Hematopoietic multipotent progenitor cell treated with erythropoietin and hydrocortisone succinate and interleukin-3 and kit ligand, for 4 days (in vitro differentiated cells): ENCODE measurements around the gene SLC9A9.
A peak's percentile ranks its signal among the peaks of the same experiment; 100 is the strongest.

Experiments
- DNase-seq: peaks from one replicate; pipeline ENCODE4 v3.0.0-alpha.2; 2015

Gene SLC9A9

GRCh38 chr3:143437405-143437804 is 410.9 kb downstream of the SLC9A9 start:
- DNase-seq, result no peak

GRCh38 chr3:143436231-143436930 is 411.9 kb downstream of the SLC9A9 start:
- no peak for DNase-seq

GRCh38 chr3:143433787-143434378 is 414.4 kb downstream of the SLC9A9 start:
- DNase-seq, result peak; percentile 61

- peak; percentile 63 for DNase-seq
Observed at GRCh38 chr3:143431298-143431697, 417.0 kb downstream of the SLC9A9 start.

- no peak for DNase-seq
Observed at GRCh38 chr3:143430568-143430967, 417.7 kb downstream of the SLC9A9 start.

GRCh38 chr3:143429628-143430514 is 418.4 kb downstream of the SLC9A9 start:
- DNase-seq, result no peak

GRCh38 chr3:143428294-143428693 is 420.0 kb downstream of the SLC9A9 start:
- DNase-seq, result peak; percentile 56

GRCh38 chr3:143427631-143428030 is 420.6 kb downstream of the SLC9A9 start:
- DNase-seq, result peak; percentile 54

- no peak for DNase-seq
Observed at GRCh38 chr3:143424874-143425273, 423.4 kb downstream of the SLC9A9 start.

GRCh38 chr3:143421556-143421955 is 426.7 kb downstream of the SLC9A9 start:
- no peak for DNase-seq

- no peak for DNase-seq
Observed at GRCh38 chr3:143419611-143420010, 428.7 kb downstream of the SLC9A9 start.

GRCh38 chr3:143418391-143418790 is 429.9 kb downstream of the SLC9A9 start:
- no peak for DNase-seq

GRCh38 chr3:143416229-143416628 is 432.0 kb downstream of the SLC9A9 start:
- no peak for DNase-seq

GRCh38 chr3:143414571-143415253 is 433.6 kb downstream of the SLC9A9 start:
- DNase-seq, result no peak

GRCh38 chr3:143413372-143413771 is 434.9 kb downstream of the SLC9A9 start:
- DNase-seq, result no peak

GRCh38 chr3:143412084-143412483 is 436.2 kb downstream of the SLC9A9 start:
- no peak for DNase-seq

- DNase-seq, result no peak
Observed at GRCh38 chr3:143410259-143410658, 438.0 kb downstream of the SLC9A9 start.

GRCh38 chr3:143408771-143409170 is 439.5 kb downstream of the SLC9A9 start:
- no peak for DNase-seq

GRCh38 chr3:143402602-143403001 is 445.7 kb downstream of the SLC9A9 start:
- no peak for DNase-seq

- no peak for DNase-seq
Observed at GRCh38 chr3:143396790-143397189, 451.5 kb downstream of the SLC9A9 start.

GRCh38 chr3:143389388-143389787 is 458.9 kb downstream of the SLC9A9 start:
- DNase-seq, result no peak

GRCh38 chr3:143387425-143387824 is 460.8 kb downstream of the SLC9A9 start:
- no peak for DNase-seq

GRCh38 chr3:143384076-143384475 is 464.2 kb downstream of the SLC9A9 start:
- DNase-seq, result no peak
